ENCODE data around the gene APOBEC3G.

DNA sequence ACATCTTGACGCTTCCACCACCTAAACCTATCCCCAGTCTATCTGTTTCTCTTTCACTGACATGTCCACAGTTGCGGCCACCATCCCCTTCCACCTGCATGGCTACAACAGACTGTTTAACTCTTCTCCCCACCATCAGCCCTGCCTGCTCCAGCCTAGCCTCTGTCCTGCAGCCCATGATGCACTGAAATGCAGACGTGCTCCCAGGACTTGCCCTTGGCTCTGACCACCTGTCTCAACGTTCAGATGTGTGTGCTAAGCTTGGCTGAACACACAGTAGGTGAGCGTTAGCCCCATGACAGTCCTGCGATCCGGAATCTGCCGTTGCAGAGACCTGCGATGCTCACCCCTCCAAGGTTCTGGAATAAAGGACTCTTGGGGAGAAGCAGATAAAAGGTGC lies 52.7 kb downstream of the APOBEC3G start:
- TF ChIP-seq, protein P1, sequence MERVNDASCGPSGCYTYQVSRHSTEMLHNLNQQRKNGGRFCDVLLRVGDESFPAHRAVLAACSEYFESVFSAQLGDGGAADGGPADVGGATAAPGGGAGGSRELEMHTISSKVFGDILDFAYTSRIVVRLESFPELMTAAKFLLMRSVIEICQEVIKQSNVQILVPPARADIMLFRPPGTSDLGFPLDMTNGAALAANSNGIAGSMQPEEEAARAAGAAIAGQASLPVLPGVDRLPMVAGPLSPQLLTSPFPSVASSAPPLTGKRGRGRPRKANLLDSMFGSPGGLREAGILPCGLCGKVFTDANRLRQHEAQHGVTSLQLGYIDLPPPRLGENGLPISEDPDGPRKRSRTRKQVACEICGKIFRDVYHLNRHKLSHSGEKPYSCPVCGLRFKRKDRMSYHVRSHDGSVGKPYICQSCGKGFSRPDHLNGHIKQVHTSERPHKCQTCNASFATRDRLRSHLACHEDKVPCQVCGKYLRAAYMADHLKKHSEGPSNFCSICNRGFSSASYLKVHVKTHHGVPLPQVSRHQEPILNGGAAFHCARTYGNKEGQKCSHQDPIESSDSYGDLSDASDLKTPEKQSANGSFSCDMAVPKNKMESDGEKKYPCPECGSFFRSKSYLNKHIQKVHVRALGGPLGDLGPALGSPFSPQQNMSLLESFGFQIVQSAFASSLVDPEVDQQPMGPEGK (CRISPR knock-in tag; IDR thresholded peaks at IDR 0.05; ENCODE audit: borderline replicate concordance), result no peak
- no peak for TF ChIP-seq ESRRG (CRISPR knock-in tag; IDR thresholded peaks at IDR 0.05)
- no peak for TF ChIP-seq OSR1 (CRISPR knock-in tag; IDR thresholded peaks at IDR 0.05)
- TF ChIP-seq ZC3H10 (CRISPR knock-in tag; IDR thresholded peaks at IDR 0.05), result no peak
- TF ChIP-seq PPARA (CRISPR knock-in tag; IDR thresholded peaks at IDR 0.05; ENCODE audit: borderline replicate concordance), result no peak
- TF ChIP-seq, protein P2, sequence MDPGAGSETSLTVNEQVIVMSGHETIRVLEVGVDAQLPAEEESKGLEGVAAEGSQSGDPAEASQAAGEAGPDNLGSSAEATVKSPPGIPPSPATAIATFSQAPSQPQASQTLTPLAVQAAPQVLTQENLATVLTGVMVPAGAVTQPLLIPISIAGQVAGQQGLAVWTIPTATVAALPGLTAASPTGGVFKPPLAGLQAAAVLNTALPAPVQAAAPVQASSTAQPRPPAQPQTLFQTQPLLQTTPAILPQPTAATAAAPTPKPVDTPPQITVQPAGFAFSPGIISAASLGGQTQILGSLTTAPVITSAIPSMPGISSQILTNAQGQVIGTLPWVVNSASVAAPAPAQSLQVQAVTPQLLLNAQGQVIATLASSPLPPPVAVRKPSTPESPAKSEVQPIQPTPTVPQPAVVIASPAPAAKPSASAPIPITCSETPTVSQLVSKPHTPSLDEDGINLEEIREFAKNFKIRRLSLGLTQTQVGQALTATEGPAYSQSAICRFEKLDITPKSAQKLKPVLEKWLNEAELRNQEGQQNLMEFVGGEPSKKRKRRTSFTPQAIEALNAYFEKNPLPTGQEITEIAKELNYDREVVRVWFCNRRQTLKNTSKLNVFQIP (CRISPR knock-in tag; IDR thresholded peaks at IDR 0.05; ENCODE audit: borderline replicate concordance, low read depth), result no peak
- TF ChIP-seq RARB (CRISPR knock-in tag; IDR thresholded peaks at IDR 0.05), result no peak
- no peak for TF ChIP-seq SNAI2 (CRISPR knock-in tag; IDR thresholded peaks at IDR 0.05)

Data from SK-N-SH treated with all-trans-retinoic acid at 6 μM for 48 hours (cell line).